ENCODE measurements around the gene PPAN.

GRCh38 chr19:10107254-10107653, 1.1 kb downstream of the PPAN start:
- no peak for TF ChIP-seq EP300 (IDR thresholded peaks at IDR 0.05)
- TF ChIP-seq POLR2A (IDR thresholded peaks at IDR 0.05) = no peak
- no peak for TF ChIP-seq CTCF (IDR thresholded peaks at IDR 0.05)

Data from sigmoid colon (tissue), 4 donors.